ENCODE data around the gene LYST.
"Not testable (repeated sequence)": the region's sequence is repeated elsewhere in the genome, so short reads cannot be mapped to it uniquely, and the experiment has no call there.

LYST gene

DNA sequence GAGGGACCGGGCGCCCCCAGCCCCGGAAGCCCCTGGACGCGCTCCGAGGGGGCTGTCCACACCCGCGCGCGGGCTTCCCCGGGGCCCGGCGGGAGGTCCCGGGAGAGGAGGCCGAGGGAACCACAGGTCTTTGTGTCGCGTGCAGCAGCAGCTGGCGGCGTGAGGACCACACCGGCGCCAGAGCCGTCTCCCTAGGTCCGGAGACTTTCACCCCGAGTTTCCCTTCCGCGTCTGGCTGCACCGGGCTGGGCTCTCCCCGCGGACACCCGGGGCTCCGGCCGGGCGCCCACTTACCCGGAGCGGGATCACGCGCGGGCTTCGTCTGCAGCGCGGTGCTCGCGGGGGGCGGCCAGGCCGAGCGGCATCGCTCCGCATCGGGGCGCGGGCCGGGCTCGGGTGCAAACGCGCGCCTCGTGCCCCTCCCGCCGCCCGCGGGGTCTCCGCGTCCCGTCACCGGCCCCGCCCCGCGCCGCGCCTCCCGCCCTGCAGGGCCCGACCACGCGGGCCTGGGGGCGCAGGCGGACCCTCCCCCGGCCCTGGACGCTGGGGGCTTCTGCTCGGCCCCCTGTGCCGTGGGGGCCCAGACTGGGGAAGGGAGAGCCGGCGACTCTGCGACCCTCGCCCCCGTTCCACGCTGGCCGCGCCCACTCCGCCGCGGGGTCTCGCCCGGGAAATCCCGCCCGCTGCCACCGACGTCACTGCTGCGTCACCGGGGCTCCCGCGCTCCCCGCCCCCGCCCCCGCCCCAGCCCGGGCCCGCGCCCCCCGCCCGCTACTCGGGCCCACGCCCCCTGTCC, 217.1 kb downstream of the LYST start, which contains the start of gene GNG4:
Gene GNG4 (minus strand): TSS at position 417 of the 796 bp plus-strand sequence. CDS start 65,946 bp downstream, outside the sequence.
- no peak for DNase-seq

- DNase-seq = no peak
These were observed 217.7 kb downstream of the LYST start for GRCh38 chr1:235648954-235649367.

DNA sequence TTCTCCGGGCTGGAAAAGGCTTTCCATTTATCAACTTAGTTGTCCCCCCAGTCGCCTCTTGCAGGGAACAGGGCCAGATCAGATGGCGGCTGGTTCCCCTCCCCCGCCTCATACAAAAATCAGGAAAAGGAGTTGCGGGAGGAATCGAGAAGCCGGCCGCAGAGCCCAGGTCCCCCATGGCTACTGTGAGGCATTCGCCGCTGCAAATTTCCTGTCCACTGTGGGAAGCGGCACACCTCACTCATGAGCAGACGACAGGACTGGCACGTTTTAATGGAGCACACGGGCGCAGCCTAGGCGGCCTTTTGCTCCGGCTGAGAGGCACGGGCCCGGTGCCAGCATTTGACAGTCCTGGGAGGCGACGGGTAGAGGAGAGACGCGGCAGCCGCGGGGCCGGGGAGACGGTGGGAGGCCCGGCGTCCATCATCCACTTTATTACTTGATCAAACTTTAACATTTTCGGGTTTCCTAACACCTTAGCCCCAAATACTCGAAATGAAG, 218.2 kb downstream of the LYST start:
- DNase-seq = no peak

GRCh38 chr1:235647537-235647936, 219.2 kb downstream of the LYST start:
- DNase-seq = not testable (repeated sequence)

GRCh38 chr1:235646463-235646862, 220.2 kb downstream of the LYST start:
- no peak for DNase-seq

- DNase-seq = no peak
These were observed 221.9 kb downstream of the LYST start for GRCh38 chr1:235644693-235645305.

DNA sequence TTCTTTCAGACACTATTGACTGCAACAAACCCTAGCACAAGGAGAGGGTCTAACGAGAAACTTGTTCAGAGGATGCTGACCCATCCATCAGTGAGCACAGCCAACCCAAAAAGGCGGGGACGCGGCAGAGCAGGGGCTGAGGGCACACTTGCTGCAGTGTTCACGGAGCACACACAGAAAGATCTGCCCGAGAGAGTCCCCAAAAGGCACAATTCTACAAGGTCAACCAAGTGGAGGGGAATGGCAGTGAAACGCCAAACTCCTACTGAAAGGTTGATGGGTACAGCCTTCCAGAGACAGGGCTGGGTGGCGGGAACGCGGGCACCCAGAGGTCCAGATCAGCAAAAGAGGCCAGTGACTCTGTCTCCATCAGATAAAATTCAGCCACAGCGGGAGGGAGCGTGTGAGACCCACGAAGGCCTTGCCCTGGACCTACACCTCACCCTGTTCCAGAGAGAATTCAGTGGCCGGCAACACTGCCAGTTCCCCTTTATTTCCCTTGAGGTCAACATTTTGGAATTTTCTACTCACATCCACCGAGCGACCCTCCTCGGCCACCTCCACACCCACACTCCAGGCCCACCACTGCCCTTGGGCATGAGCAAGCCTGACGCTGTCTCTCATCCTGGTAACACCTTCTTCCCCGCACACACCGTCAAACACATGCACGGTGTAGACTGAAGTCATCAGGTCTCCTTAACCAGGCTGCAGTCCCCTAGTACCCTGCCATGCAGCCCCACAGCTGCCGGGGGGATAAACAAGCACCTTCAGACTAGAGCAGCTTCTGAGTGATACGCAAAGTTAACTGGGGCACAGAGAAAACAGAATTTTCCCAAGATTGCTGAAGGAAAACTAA, 222.6 kb downstream of the LYST start:
- DNase-seq = no peak

- DNase-seq = no peak
These were observed 223.7 kb downstream of the LYST start for GRCh38 chr1:235642943-235643371.

GRCh38 chr1:235642011-235642942, 224.4 kb downstream of the LYST start:
- no peak for DNase-seq

DNA sequence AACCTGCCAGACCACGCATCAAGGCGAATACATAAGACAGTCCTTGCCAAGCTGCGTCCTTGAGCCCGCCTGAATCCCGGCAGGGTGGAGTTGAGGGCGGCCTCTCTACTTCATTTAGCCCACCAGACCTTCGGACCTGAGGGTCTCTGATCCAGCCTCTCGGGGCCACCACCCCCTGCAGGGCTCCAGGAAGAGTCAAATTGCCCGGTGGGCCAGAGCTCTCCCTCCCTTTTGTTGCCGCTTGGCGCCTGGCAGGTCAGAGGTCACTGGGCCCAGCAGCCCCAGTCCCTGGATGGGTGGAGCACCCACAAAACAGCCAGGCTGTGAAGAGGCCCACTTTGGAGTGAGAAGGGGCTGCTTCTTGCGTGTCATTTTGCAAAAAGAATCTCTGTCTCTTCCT, 226.1 kb downstream of the LYST start:
- no peak for DNase-seq

GRCh38 chr1:235639226-235640205, 227.2 kb downstream of the LYST start:
- no peak for DNase-seq

DNA sequence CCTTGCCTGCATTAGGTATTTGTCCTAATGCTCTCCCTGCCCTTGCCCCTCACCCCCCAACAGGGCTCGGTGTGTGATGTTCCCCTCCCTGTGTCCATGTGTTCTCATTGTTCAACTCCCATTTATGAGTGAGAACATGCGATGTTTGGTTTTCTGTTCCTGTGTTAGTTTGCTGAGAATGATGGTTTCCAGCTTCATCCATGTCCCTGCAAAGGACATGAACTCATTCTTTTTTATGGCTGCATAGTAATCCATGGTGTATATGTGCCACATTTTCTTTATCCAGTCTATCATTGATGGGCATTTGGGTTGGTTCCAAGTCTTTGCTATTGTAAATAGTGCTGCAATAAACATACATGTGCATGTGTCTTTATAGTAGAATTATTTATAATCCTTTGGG, 228.1 kb downstream of the LYST start:
- not testable (repeated sequence) for DNase-seq

- no peak for DNase-seq
These were observed 228.8 kb downstream of the LYST start for GRCh38 chr1:235637756-235638534.

GRCh38 chr1:235635938-235636662, 230.6 kb downstream of the LYST start:
- DNase-seq = no peak

DNA sequence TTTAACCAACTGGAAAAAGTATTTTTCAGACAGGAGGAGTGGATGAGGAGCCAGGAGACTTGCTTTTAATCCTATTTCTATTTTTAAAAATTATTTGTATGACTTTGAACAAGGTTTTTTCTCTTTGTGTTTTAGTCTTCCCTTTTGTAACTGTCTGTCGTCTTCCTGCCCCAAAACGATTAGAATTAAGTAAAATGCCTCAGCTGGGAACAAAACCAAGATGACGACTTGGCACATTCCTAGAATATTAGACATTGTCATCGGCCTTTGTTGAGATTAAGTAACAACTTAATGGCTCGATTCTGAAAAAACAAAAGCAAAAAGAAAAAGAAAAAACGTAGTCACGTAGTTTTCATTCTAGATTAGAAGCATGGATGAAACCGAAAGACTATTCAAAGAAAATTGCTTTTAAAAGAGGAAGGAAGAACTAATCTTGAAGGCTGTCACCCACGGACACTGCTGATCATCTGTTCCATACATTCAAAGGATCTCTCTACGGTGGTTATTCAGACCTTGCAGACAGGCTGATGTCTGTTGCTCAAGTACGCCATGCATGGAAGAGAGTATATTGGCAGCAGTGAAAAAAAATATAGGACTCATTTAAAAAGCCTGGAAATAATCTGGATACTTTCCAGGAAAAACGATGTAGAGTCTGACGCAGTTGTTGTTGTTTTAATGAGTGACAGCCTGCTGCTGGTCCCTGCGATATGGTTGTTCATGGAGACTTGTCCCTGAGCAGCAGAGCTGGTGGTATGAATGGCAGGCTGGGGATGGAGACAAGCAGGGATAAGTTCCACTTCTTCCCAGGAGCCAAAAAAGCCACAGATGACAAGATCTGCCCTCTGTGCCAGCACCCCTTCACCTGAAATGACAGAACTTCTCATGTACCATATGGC, 234.0 kb downstream of the LYST start:
- DNase-seq = no peak

DNA sequence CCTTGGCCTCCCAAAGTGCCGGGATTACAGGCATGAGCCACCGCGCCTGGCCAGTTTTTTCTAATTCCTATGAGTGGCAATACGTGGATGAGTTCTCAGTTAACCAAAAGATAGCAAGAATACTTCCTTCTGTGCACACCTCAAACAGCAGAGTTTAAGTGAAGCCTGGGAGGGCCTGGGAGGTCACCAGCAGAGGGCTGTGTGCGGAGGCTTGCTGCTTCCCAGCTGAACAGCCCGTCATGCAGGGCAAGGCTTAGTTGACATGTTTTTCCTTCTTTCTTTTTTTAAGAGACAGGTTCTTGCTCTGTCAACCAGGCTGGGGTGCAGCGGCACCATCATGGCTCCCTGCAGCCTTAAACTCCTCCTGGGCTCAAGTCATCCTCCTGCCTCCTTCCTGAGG, 234.9 kb downstream of the LYST start:
- DNase-seq = no peak

DNA sequence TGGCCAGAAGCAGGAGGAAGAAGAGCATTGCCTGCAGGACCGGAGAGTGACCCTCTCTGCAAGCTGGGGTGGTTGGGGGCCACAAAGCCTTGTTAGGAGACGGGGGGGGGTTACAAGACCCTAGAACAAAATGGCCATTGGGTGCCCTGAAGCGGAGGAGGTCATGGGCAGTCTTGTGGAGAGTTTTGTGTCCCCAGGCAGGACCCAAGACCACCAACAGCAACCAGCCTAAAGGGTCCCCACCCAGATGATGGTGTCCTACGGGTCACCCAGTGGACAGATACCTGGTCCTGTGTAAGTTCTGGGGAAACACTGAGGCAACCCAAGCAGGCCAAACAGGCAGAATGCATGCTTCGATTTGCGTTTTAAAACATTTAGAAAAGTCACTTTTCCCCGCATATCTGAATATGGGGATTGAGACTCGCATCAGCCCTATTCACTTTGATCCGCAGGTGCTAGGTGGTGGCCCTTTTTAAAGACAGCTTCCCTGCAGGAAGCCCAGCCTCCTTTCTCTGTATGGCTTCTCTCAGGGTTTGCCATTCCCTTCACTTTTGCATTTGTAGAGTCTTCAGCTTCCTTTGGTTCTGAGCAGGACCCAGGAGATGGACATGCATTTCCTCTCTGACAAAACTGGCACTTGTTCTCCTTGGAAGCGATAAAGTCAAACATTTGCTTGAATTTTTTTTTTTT, 238.2 kb downstream of the LYST start:
- no peak for DNase-seq

DNA sequence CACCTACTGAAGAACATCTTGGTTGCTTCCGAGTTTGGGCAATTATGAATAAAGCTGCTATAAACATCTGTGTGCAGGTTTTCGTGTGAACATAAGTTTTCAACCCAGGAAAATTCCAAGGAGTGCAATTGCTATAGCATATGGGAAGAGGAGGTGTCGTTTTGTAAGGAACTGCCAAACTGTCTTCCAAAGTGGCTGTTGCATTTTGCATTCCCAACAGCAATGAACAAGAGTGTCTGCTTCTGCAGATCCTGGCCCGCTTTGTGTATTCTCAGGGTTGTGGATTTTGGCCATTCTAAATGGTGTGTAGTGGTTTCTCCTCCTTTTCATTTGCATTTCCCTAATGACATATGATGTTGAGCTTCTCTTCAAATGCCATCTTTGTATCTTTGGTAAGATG, 240.9 kb downstream of the LYST start:
- no peak for DNase-seq
